H9 (cell line): ENCODE data around the gene COL9A2. TPM values are rescaled to one million over a fixed set of nuclear protein-coding genes. Genes with fewer than 3 reads are reported as not detected.
"Not testable (repeated sequence)": the region's sequence is repeated elsewhere in the genome, so short reads cannot be mapped to it uniquely, and the experiment has no call there.

Source experiments
- DNase-seq: peaks from one replicate; pipeline ENCODE4 v3.0.0-alpha.2; 2017
- H2AFZ ChIP-seq: one replicate; pipeline ENCODE4 v1.6.1; 2013; ENCODE audit warnings: mild to moderate bottlenecking, low read length, control low read depth, moderate library complexity
- H2AK5ac ChIP-seq: 2 replicates; pipeline ENCODE4 v1.6.1; 2013; ENCODE audit warnings: low read length, control low read depth, mixed read lengths; ENCODE audit not compliant: insufficient read length
- H2BK120ac ChIP-seq: one replicate; pipeline ENCODE4 v1.6.1; 2013; ENCODE audit warnings: low read depth, mild to moderate bottlenecking, low read length, control low read depth, inconsistent platforms; ENCODE audit not compliant: poor library complexity, severe bottlenecking
- H2BK12ac ChIP-seq: 2 replicates; pipeline ENCODE4 v1.6.1; 2013; ENCODE audit warnings: low read length, control low read depth, mixed read lengths, low read depth; ENCODE audit not compliant: insufficient read length
- H2BK15ac ChIP-seq: 2 replicates; pipeline ENCODE4 v1.6.1; 2013; ENCODE audit warnings: low read depth, low read length, control low read depth
- H2BK20ac ChIP-seq: one replicate; pipeline ENCODE4 v1.6.1; 2013; ENCODE audit warnings: low read depth, mild to moderate bottlenecking, low read length, control low read depth, inconsistent platforms; ENCODE audit not compliant: poor library complexity, severe bottlenecking
- H2BK5ac ChIP-seq: 2 replicates; pipeline ENCODE4 v1.6.1; 2013; ENCODE audit warnings: low read length, control low read depth, mixed read lengths; ENCODE audit not compliant: insufficient read length
- H3K14ac ChIP-seq: 2 replicates; pipeline ENCODE4 v1.6.1; 2013; ENCODE audit warnings: low read length, control low read depth; ENCODE audit not compliant: insufficient read depth
- H3K18ac ChIP-seq: 2 replicates; pipeline ENCODE4 v1.6.1; 2013; ENCODE audit warnings: low read depth, mild to moderate bottlenecking, mixed read lengths, low read length, control low read depth; ENCODE audit not compliant: insufficient read length
- H3K23ac ChIP-seq: 2 replicates; pipeline ENCODE4 v1.6.1; 2013; ENCODE audit warnings: low read length, control low read depth, mixed read lengths, low read depth; ENCODE audit not compliant: insufficient read length
- H3K23me2 ChIP-seq: 2 replicates; pipeline ENCODE4 v1.6.1; 2013; ENCODE audit warnings: low read depth, mild to moderate bottlenecking, mixed read lengths, low read length, control low read depth; ENCODE audit not compliant: insufficient read length, poor library complexity, severe bottlenecking
- H3K27ac ChIP-seq: 2 replicates; pipeline ENCODE4 v1.5.1; 2013; ENCODE audit warnings: low read length, control low read depth, mixed read lengths, low read depth; ENCODE audit not compliant: insufficient read length
- H3K27me3 ChIP-seq: 2 replicates; pipeline ENCODE4 v1.6.1; 2013; ENCODE audit warnings: low read length, control low read depth, inconsistent platforms; ENCODE audit not compliant: insufficient read depth
- H3K4ac ChIP-seq: 2 replicates; pipeline ENCODE4 v1.6.1; 2013; ENCODE audit warnings: low read depth, mild to moderate bottlenecking, control low read depth, inconsistent platforms, low read length, moderate library complexity
- H3K4me1 ChIP-seq: 2 replicates; pipeline ENCODE4 v1.6.1; 2013; ENCODE audit warnings: low read length, control low read depth, inconsistent platforms; ENCODE audit not compliant: insufficient read depth
- H3K4me2 ChIP-seq: 2 replicates; pipeline ENCODE4 v1.6.1; 2013; ENCODE audit warnings: low read length, control low read depth, mixed read lengths; ENCODE audit not compliant: insufficient read length, insufficient read depth
- H3K56ac ChIP-seq: 2 replicates; pipeline ENCODE4 v1.6.1; 2013; ENCODE audit warnings: low read depth, mild to moderate bottlenecking, mixed read lengths, low read length, control low read depth; ENCODE audit not compliant: insufficient read length
- H3K79me1 ChIP-seq: 2 replicates; pipeline ENCODE4 v1.6.1; 2013; ENCODE audit warnings: low read depth, mild to moderate bottlenecking, moderate library complexity, low read length, control low read depth, inconsistent platforms; ENCODE audit not compliant: insufficient read depth, poor library complexity, severe bottlenecking
- H3K79me2 ChIP-seq: 2 replicates; pipeline ENCODE4 v1.6.1; 2013; ENCODE audit warnings: low read length, control low read depth, inconsistent platforms; ENCODE audit not compliant: insufficient read depth
- H3K9ac ChIP-seq: 2 replicates; pipeline ENCODE4 v1.6.1; 2013; ENCODE audit warnings: low read length, control low read depth, mixed read lengths; ENCODE audit not compliant: insufficient read length; ENCODE audit errors: extremely low read depth
- H3K9me3 ChIP-seq: one replicate; pipeline ENCODE4 v1.6.1; 2013; ENCODE audit warnings: low read depth, low read length, inconsistent platforms; ENCODE audit not compliant: control insufficient read depth
- H3T11ph ChIP-seq: one replicate; pipeline ENCODE4 v1.6.1; 2013; ENCODE audit warnings: mild to moderate bottlenecking, low read length, control low read depth, inconsistent platforms
- H4K20me1 ChIP-seq: one replicate; pipeline ENCODE4 v1.6.1; 2013; ENCODE audit not compliant: control insufficient read depth, insufficient read length, insufficient read depth
- H4K5ac ChIP-seq: 2 replicates; pipeline ENCODE4 v1.6.1; 2013; ENCODE audit warnings: low read depth, mild to moderate bottlenecking, mixed read lengths, low read length, control low read depth; ENCODE audit not compliant: insufficient read length
- H4K8ac ChIP-seq: replicated peaks from 2 replicates; pipeline ENCODE4 v1.6.1; 2013; ENCODE audit warnings: low read length, control low read depth, mixed read lengths, low read depth; ENCODE audit not compliant: insufficient read length
- H4K91ac ChIP-seq: 2 replicates; pipeline ENCODE4 v1.6.1; 2013; ENCODE audit warnings: low read depth, mild to moderate bottlenecking, moderate library complexity, mixed read lengths, low read length, control low read depth; ENCODE audit not compliant: insufficient read length
- H3K27ac Mint-ChIP-seq, 3 experiments: 2 replicates in 2 of 3; 3 replicates in 1 of 3; pipeline ENCODE4 v1.8.0; 2020 to 2021; ENCODE audit warnings: mixed read lengths in 3 of 3, mild to moderate bottlenecking in 1 of 3, moderate library complexity in 1 of 3
- H3K27me3 Mint-ChIP-seq: 2 replicates; pipeline ENCODE4 v1.8.0; 2021; ENCODE audit warnings: low read depth, mild to moderate bottlenecking, moderate library complexity, mixed read lengths
- H3K36me3 Mint-ChIP-seq, 3 experiments: 2 replicates in 2 of 3; 3 replicates in 1 of 3; pipeline ENCODE4 v1.8.0; 2020 to 2021; ENCODE audit warnings: low read depth in 3 of 3, mixed read lengths in 3 of 3; ENCODE audit not compliant: insufficient read depth in 1 of 3
- H3K4me1 Mint-ChIP-seq, 2 experiments: 2 replicates each; pipeline ENCODE4 v1.8.0; 2020; ENCODE audit warnings: mixed read lengths in 2 of 2
- H3K4me3 Mint-ChIP-seq, 2 experiments: 2 replicates in 1 of 2; 3 replicates in 1 of 2; pipeline ENCODE4 v1.8.0; 2020 to 2021; ENCODE audit warnings: mild to moderate bottlenecking in 2 of 2, mixed read lengths in 2 of 2, moderate library complexity in 1 of 2
- H3K9me3 Mint-ChIP-seq, 2 experiments: 2 replicates in 1 of 2; 3 replicates in 1 of 2; pipeline ENCODE4 v1.8.0; 2020; ENCODE audit warnings: mild to moderate bottlenecking in 2 of 2, mixed read lengths in 2 of 2, moderate library complexity in 1 of 2
- WGBS: extraction: QIAGEN DNeasy Blood & Tissue Kit; methylation state at CpG from one replicate; pipeline ENCODE4 v1.1.7; 2013; ENCODE audit warnings: missing lambda C conversion rate, low lambda C conversion rate, mixed read lengths; ENCODE audit not compliant: insufficient read length; ENCODE audit errors: extremely low coverage; 5-methylcytosine and 5-hydroxymethylcytosine counted together
- total RNA-seq: library from RNA; stranded (reverse); gene quantifications from 2 replicates; pipeline ENCODE4 v1.2.1, GENCODE V29; 2021
- TF ChIP-seq, protein P1 (sequence below): fragments of 200-600 bp; sonication (generic); conservative IDR thresholded peaks from 3 replicates; pipeline ENCODE4 v1.8.0; 2021; ENCODE audit warnings: antibody characterized with exemption, mild to moderate bottlenecking

The COL9A2 gene
- total RNA-seq, 1 experiment from 2014 or later: 4.5 TPM

GRCh38 chr1:40344597-40344996 lies 27.5 kb upstream of the COL9A2 start:
- Histone ChIP-seq H3K14ac (no peak overlapping the region), H2AK5ac (no peak overlapping the region), H3K4ac (no peak overlapping the region), H3K9me3 (no peaks in the 10 kb centered on the region), H2BK15ac (no peak overlapping the region), H2AFZ (no peak overlapping the region), H3K4me1 (no peaks in the 10 kb centered on the region), H3K18ac (no peak overlapping the region), H2BK12ac (no peak overlapping the region), H4K20me1 (no peaks in the 10 kb centered on the region), H4K8ac (no peak overlapping the region), H3K79me1 (no peaks in the 10 kb centered on the region), H3K27ac (no peak overlapping the region), H3K9ac (no peak overlapping the region), H3K4me2 (no peak overlapping the region), H2BK120ac (no peak overlapping the region), H3K56ac (no peak overlapping the region), H3K27me3 (no peaks in the 10 kb centered on the region; the same call in 1 of the 2 replicates), H4K5ac (no peak overlapping the region), H2BK5ac (no peak overlapping the region), H3K79me2 (no peaks in the 10 kb centered on the region), H4K91ac (no peak overlapping the region), H3K23me2 (no peaks in the 10 kb centered on the region), H3K23ac (no peak overlapping the region), H2BK20ac (no peak overlapping the region), H3T11ph (no peak overlapping the region)
- no CpG with 5 or more reads among the region's 6 CpGs for WGBS
- TF ChIP-seq, protein P1, sequence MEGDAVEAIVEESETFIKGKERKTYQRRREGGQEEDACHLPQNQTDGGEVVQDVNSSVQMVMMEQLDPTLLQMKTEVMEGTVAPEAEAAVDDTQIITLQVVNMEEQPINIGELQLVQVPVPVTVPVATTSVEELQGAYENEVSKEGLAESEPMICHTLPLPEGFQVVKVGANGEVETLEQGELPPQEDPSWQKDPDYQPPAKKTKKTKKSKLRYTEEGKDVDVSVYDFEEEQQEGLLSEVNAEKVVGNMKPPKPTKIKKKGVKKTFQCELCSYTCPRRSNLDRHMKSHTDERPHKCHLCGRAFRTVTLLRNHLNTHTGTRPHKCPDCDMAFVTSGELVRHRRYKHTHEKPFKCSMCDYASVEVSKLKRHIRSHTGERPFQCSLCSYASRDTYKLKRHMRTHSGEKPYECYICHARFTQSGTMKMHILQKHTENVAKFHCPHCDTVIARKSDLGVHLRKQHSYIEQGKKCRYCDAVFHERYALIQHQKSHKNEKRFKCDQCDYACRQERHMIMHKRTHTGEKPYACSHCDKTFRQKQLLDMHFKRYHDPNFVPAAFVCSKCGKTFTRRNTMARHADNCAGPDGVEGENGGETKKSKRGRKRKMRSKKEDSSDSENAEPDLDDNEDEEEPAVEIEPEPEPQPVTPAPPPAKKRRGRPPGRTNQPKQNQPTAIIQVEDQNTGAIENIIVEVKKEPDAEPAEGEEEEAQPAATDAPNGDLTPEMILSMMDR: no peak
- Mint-ChIP-seq H3K9me3 (no peaks in the 10 kb centered on the region; a peak in 1 of 5 replicates), H3K4me1 (peaks cover 0 to 2% of the 10 kb centered on the region in 2 experiments; a peak in 1 of 4 replicates), H3K27me3 (peaks cover 20% of the 10 kb centered on the region), H3K4me3 (no peak overlapping the region), H3K36me3 (no peaks in the 10 kb centered on the region), H3K27ac (no peak overlapping the region)
- DNase-seq: no peak

- H2BK120ac ChIP-seq, H3K23ac ChIP-seq, H3K23me2 ChIP-seq, H3K27ac ChIP-seq, H3K4me2 ChIP-seq, H3K4ac ChIP-seq, H3K14ac ChIP-seq, H2BK20ac ChIP-seq, H2AK5ac ChIP-seq, H3K4me1 Mint-ChIP-seq, H3K9ac ChIP-seq, H3K4me1 ChIP-seq, H2BK5ac ChIP-seq, H2BK15ac ChIP-seq, H3K79me2 ChIP-seq, H3K36me3 Mint-ChIP-seq, H3K18ac ChIP-seq, H3K27ac Mint-ChIP-seq, H4K20me1 ChIP-seq, H3T11ph ChIP-seq, H4K8ac ChIP-seq, DNase-seq, H3K4me3 Mint-ChIP-seq, H2AFZ ChIP-seq, H3K27me3 ChIP-seq, H3K9me3 ChIP-seq, H3K79me1 ChIP-seq, H3K9me3 Mint-ChIP-seq, H2BK12ac ChIP-seq, H3K56ac ChIP-seq, H4K91ac ChIP-seq, H4K5ac ChIP-seq: not testable (repeated sequence)
- no CpG with 5 or more reads among the region's 3 CpGs for WGBS
- peaks cover 29% of the 10 kb centered on the region for H3K27me3 Mint-ChIP-seq
Observed at GRCh38 chr1:40342381-40342717, 25.3 kb upstream of the COL9A2 start.
